Measurements from ENCODE around the gene GSE1. TPM values are rescaled to one million over a fixed set of nuclear protein-coding genes. Genes with fewer than 3 reads are reported as not detected.

The GSE1 gene
- total RNA-seq, 4 donors from 2014 or later: 54.2 to 155 (median 71.9) TPM

GRCh38 chr16:85631230-85631629 lies 18.1 kb downstream of the GSE1 start:
- Histone ChIP-seq H3K27me3 (no peaks in the 10 kb centered on the region), H3K9me3 (no peaks in the 10 kb centered on the region), H3K4me1 (peaks cover 14 to 39% of the 10 kb centered on the region in 2 donors), H3K27ac (no peak overlapping the region), H3K36me3 (peaks cover 0 to 2% of the 10 kb centered on the region in 2 donors), H3K4me3 (replicated peaks in 1 of 3) (no peak overlapping the region)
- no peak for DNase-seq
- TF ChIP-seq CTCF (IDR thresholded peaks at IDR 0.05) (no peak), POLR2A (IDR thresholded peaks at IDR 0.05) (no peak)
- WGBS, 2 donors: 88 to 93% methylated on average over 3 of the region's 11 CpGs
- intact Hi-C loops (cut with DNase I): no loop called here

- no peaks in the 10 kb centered on the region for H3K27me3 ChIP-seq
- WGBS, 2 donors: 79 to 80% methylated on average over 16 to 27 of the region's 27 CpGs
- no peaks in the 10 kb centered on the region for H3K9me3 ChIP-seq
- intact Hi-C loops (cut with DNase I): no loop called here
- H3K36me3 ChIP-seq: peaks cover 0 to 2% of the 10 kb centered on the region in 2 donors
- no peak overlapping the region for H3K27ac ChIP-seq
- H3K4me3 ChIP-seq (replicated peaks in 1 of 3): no peak overlapping the region
- DNase-seq: peak; percentile 50 to 57
- TF ChIP-seq CTCF (IDR thresholded peaks at IDR 0.05) (no peak), POLR2A (IDR thresholded peaks at IDR 0.05) (no peak)
- peaks cover 9 to 34% of the 10 kb centered on the region in 2 donors for H3K4me1 ChIP-seq
These were observed 18.8 kb downstream of the GSE1 start for GRCh38 chr16:85631802-85632393.

- H3K4me1 ChIP-seq: peaks cover 18 to 36% of the 10 kb centered on the region in 2 donors
- no peaks in the 10 kb centered on the region for H3K27me3 ChIP-seq
- WGBS, 2 donors: 92 to 96% methylated on average over 14 to 19 of the region's 35 CpGs
- H3K36me3 ChIP-seq: peaks cover 0 to 2% of the 10 kb centered on the region in 2 donors
- no peaks in the 10 kb centered on the region for H3K9me3 ChIP-seq
- no peak overlapping the region for H3K4me3 ChIP-seq (replicated peaks in 1 of 3)
- intact Hi-C loops (cut with DNase I): no loop called here
- no peak overlapping the region for H3K27ac ChIP-seq
- no peak for TF ChIP-seq POLR2A (IDR thresholded peaks at IDR 0.05)
- TF ChIP-seq CTCF (IDR thresholded peaks at IDR 0.05): no peak
- DNase-seq: no peak
These were observed 19.8 kb downstream of the GSE1 start for GRCh38 chr16:85632709-85633437.

GRCh38 chr16:85633438-85633743 lies 20.3 kb downstream of the GSE1 start:
- Histone ChIP-seq H3K4me3 (replicated peaks in 1 of 3) (no peak overlapping the region), H3K27me3 (no peaks in the 10 kb centered on the region), H3K27ac (no peak overlapping the region), H3K36me3 (peaks cover 0 to 2% of the 10 kb centered on the region in 2 donors), H3K9me3 (no peaks in the 10 kb centered on the region), H3K4me1 (peaks cover 23 to 41% of the 10 kb centered on the region in 2 donors)
- TF ChIP-seq CTCF (IDR thresholded peaks at IDR 0.05): no peak
- TF ChIP-seq POLR2A (IDR thresholded peaks at IDR 0.05): no peak
- DNase-seq: no peak
- intact Hi-C loops (cut with DNase I): no loop called here
- WGBS, 2 donors: 96 to 97% methylated on average over 12 to 15 of the region's 15 CpGs

- 97 to 98% methylated on average over 34 to 35 of the region's 35 CpGs for WGBS, 2 donors
- intact Hi-C loops (cut with DNase I): no loop called here
- H3K9me3 ChIP-seq: no peaks in the 10 kb centered on the region
- no peak overlapping the region for H3K27ac ChIP-seq
- H3K4me3 ChIP-seq (replicated peaks in 1 of 3): no peak overlapping the region
- H3K27me3 ChIP-seq: no peaks in the 10 kb centered on the region
- TF ChIP-seq POLR2A (IDR thresholded peaks at IDR 0.05): no peak
- TF ChIP-seq CTCF (IDR thresholded peaks at IDR 0.05): no peak
- no peak for DNase-seq
- H3K36me3 ChIP-seq: peaks cover 0 to 2% of the 10 kb centered on the region in 2 donors
- peaks cover 24 to 45% of the 10 kb centered on the region in 2 donors for H3K4me1 ChIP-seq
These were observed 20.8 kb downstream of the GSE1 start for GRCh38 chr16:85633888-85634287.

Measured in thyroid gland (tissue), 4 donors.